Calu3 (cell line): ENCODE results near the gene PRKN. TPM values are rescaled to one million over a fixed set of nuclear protein-coding genes. Genes with fewer than 3 reads are reported as not detected.

Experiments used
- BruUV-seq: library from RNA; stranded (reverse); fragments of 400-500 nt; replicated peaks from 2 replicates; lab custom pipeline; 2021; lab: Mats Ljungman, UMichigan
- CTCF ChIA-PET: fragments of 300-600 bp; sonication (Branson Sonifier 250); formaldehyde crosslinking; loops from one replicate; lab custom pipeline; 2022; ENCODE audit warnings: antibody characterized with exemption; lab: Charles Lee
- DNase-seq: peaks from one replicate; pipeline ENCODE4 v3.0.0; 2022
- H3K27ac Mint-ChIP-seq: one replicate; pipeline ENCODE4 v1.8.0; 2022; ENCODE audit warnings: mixed read lengths; ENCODE audit not compliant: unreplicated experiment
- H3K27me3 Mint-ChIP-seq: one replicate; pipeline ENCODE4 v1.8.0; 2022; ENCODE audit warnings: mixed read lengths; ENCODE audit not compliant: unreplicated experiment
- H3K36me3 Mint-ChIP-seq: one replicate; pipeline ENCODE4 v1.8.0; 2022; ENCODE audit warnings: mild to moderate bottlenecking, moderate library complexity, mixed read lengths; ENCODE audit not compliant: insufficient read depth, unreplicated experiment
- H3K4me1 Mint-ChIP-seq: one replicate; pipeline ENCODE4 v1.8.0; 2022; ENCODE audit warnings: mild to moderate bottlenecking, low read depth, mixed read lengths; ENCODE audit not compliant: unreplicated experiment
- H3K4me3 Mint-ChIP-seq: one replicate; pipeline ENCODE4 v1.8.0; 2022; ENCODE audit warnings: mild to moderate bottlenecking, low read depth, moderate library complexity, mixed read lengths; ENCODE audit not compliant: unreplicated experiment
- H3K9me3 Mint-ChIP-seq: one replicate; pipeline ENCODE4 v1.8.0; 2022; ENCODE audit warnings: low read depth, mixed read lengths; ENCODE audit not compliant: unreplicated experiment
- intact Hi-C: fragments of 100-400 bp; cut with micrococcal nuclease; formaldehyde crosslinking; loops from one replicate; pipeline ENCODE4 v1.10.0; 2022; ENCODE audit not compliant: unreplicated experiment
- total RNA-seq: library from RNA; stranded (reverse); gene quantifications from 2 replicates; pipeline ENCODE4 v1.2.3, GENCODE V29; 2022
- TF ChIP-seq, protein P1 (sequence below): fragments of 200-600 bp; IDR thresholded peaks from one replicate; pipeline ENCODE4 v1.8.0; 2022; ENCODE audit warnings: antibody characterized with exemption; ENCODE audit not compliant: unreplicated experiment

PRKN gene
- total RNA-seq, 1 experiment from 2014 or later = 3.8 TPM

- no peak overlapping the region for H3K27ac Mint-ChIP-seq
- TF ChIP-seq, protein P1, sequence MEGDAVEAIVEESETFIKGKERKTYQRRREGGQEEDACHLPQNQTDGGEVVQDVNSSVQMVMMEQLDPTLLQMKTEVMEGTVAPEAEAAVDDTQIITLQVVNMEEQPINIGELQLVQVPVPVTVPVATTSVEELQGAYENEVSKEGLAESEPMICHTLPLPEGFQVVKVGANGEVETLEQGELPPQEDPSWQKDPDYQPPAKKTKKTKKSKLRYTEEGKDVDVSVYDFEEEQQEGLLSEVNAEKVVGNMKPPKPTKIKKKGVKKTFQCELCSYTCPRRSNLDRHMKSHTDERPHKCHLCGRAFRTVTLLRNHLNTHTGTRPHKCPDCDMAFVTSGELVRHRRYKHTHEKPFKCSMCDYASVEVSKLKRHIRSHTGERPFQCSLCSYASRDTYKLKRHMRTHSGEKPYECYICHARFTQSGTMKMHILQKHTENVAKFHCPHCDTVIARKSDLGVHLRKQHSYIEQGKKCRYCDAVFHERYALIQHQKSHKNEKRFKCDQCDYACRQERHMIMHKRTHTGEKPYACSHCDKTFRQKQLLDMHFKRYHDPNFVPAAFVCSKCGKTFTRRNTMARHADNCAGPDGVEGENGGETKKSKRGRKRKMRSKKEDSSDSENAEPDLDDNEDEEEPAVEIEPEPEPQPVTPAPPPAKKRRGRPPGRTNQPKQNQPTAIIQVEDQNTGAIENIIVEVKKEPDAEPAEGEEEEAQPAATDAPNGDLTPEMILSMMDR = no peak
- DNase-seq = no peak
- no peaks in the 10 kb centered on the region for H3K4me1 Mint-ChIP-seq
- BruUV-seq = no TSS peak
- intact Hi-C loops = no loop called here
- CTCF ChIA-PET = no interaction called here
- no peaks in the 10 kb centered on the region for H3K36me3 Mint-ChIP-seq
- H3K9me3 Mint-ChIP-seq = no peaks in the 10 kb centered on the region
- no peaks in the 10 kb centered on the region for H3K27me3 Mint-ChIP-seq
- no peak overlapping the region for H3K4me3 Mint-ChIP-seq
These were observed 1281.2 kb downstream of the PRKN start for GRCh38 chr6:161446296-161446925.

DNA sequence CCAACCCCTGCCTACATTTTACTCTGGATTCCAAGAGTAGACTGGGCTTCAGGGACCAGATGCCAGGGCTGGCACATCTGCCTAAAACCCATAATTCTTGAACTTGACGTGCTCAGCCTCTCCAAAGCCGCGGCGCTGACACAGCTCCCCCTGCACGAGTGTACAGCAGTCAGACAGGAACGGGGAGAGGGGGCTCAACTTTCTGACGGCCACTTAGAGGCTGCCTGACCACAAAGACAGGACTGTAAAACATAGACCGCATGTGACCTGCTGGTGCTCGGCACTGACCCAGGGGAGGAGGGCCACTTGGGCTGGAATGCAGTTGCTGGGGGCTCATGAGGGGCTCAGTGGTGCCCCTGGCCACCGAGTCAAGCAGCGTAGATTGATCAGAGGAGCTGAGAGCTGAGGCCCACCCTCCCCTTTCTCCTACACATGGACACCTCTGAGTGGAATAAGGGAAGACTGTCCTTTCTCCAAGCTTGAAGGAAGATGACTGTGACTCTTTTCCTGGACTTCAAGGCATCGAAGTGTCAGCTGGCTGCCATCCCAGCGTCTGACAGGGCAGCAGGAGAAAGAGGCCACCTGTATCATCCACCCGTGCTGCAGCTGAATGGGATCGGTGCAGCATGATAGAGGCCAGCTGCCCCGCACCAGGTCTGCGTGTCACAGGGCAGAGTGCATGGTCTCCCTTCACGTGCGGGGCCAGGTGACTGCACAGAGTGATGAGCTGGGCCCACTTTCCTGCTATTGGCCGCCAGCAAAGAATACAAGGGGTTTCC is 1282.4 kb downstream of the PRKN start:
- no peaks in the 10 kb centered on the region for H3K4me1 Mint-ChIP-seq
- CTCF ChIA-PET = no interaction called here
- H3K36me3 Mint-ChIP-seq = no peaks in the 10 kb centered on the region
- no peak overlapping the region for H3K27ac Mint-ChIP-seq
- no peak overlapping the region for H3K4me3 Mint-ChIP-seq
- no TSS peak for BruUV-seq
- no peaks in the 10 kb centered on the region for H3K9me3 Mint-ChIP-seq
- H3K27me3 Mint-ChIP-seq = no peaks in the 10 kb centered on the region
- no peak for DNase-seq
- intact Hi-C loops = no loop called here
- TF ChIP-seq, protein P1 = no peak

DNA sequence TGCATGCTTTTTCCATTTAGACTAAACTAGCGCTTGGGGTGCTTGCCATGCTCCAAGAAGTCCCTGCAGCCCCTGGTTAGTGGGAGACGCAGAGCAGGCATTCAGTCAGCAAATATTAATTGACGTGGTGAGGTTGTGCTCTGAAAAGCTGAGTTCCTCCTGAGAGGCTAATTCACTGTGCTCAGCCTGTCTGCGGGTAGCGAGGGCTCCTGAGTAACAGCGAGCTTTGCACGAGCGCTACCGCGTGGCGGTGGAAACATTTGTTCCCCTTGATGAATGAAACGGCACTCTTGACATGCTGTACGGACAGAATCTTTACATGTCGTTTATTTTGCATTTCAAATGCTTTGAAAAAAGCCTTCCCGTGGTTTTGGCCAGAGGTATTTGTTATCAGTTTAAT is 1283.1 kb downstream of the PRKN start:
- H3K27me3 Mint-ChIP-seq = no peaks in the 10 kb centered on the region
- no peaks in the 10 kb centered on the region for H3K36me3 Mint-ChIP-seq
- H3K27ac Mint-ChIP-seq = no peak overlapping the region
- no peak overlapping the region for H3K4me3 Mint-ChIP-seq
- DNase-seq = no peak
- no TSS peak for BruUV-seq
- peaks cover 1% of the 10 kb centered on the region for H3K4me1 Mint-ChIP-seq
- TF ChIP-seq, protein P1 = no peak
- CTCF ChIA-PET = no interaction called here
- intact Hi-C loops = no loop called here
- no peaks in the 10 kb centered on the region for H3K9me3 Mint-ChIP-seq

- intact Hi-C loops = no loop called here
- H3K4me3 Mint-ChIP-seq = no peak overlapping the region
- peaks cover 4% of the 10 kb centered on the region for H3K36me3 Mint-ChIP-seq
- no peak for DNase-seq
- H3K27me3 Mint-ChIP-seq = no peaks in the 10 kb centered on the region
- TF ChIP-seq, protein P1 = no peak
- no peaks in the 10 kb centered on the region for H3K9me3 Mint-ChIP-seq
- CTCF ChIA-PET = interaction anchor here (1.0 kb wide), 1 partner anchor 55 kb away, joined by 4 read pairs; no protein-coding TSS in a partner anchor
- BruUV-seq = no TSS peak
- no peak overlapping the region for H3K27ac Mint-ChIP-seq
- peaks cover 7% of the 10 kb centered on the region for H3K4me1 Mint-ChIP-seq
These were observed 1283.7 kb downstream of the PRKN start for GRCh38 chr6:161443848-161444247.
